HEK293 (cell line): ENCODE measurements around the gene PRRC2B.

Experiments used
- CTCF ChIA-PET: fragments of 350-600 bp; formaldehyde crosslinking; extraction: SDS; loops from one replicate; lab custom pipeline; 2021; ENCODE audit warnings: antibody characterized with exemption; lab: Yijun Ruan, JAX
- POLR2A ChIA-PET: fragments of 300-600 bp; formaldehyde crosslinking; extraction: SDS; loops from one replicate; lab custom pipeline; 2020; ENCODE audit warnings: antibody characterized with exemption, inconsistent platforms; lab: Yijun Ruan, JAX
- H3K27ac ChIP-seq: fragments of 200-500 bp; sonication (Bioruptor generic); 2 replicates; pipeline ENCODE4 v1.5.1; 2014; ENCODE audit warnings: low read depth, low read length, control low read depth, inconsistent platforms; ENCODE audit errors: extremely low read depth
- H3K36me3 ChIP-seq, 2 experiments: fragments of 200-500 bp in 1 of 2; sonication (Bioruptor generic) in 1 of 2; 1 replicate in 1 of 2; 2 replicates in 1 of 2; pipeline ENCODE4 v1.5.1; 2014 to 2017; ENCODE audit warnings: inconsistent platforms in 2 of 2, low read length in 2 of 2; ENCODE audit not compliant: control insufficient read depth in 2 of 2, insufficient read depth in 1 of 2
- H3K4me1 ChIP-seq: fragments of 200-500 bp; sonication (Bioruptor generic); 2 replicates; pipeline ENCODE4 v1.5.1; 2014; ENCODE audit warnings: mild to moderate bottlenecking, low read length, inconsistent platforms; ENCODE audit not compliant: control insufficient read depth, insufficient read depth
- H3K4me3 ChIP-seq: 2 replicates; pipeline ENCODE4 v1.5.1; 2011; ENCODE audit warnings: low read depth, mild to moderate bottlenecking, control low read depth, low read length, moderate library complexity
- H3K9me3 ChIP-seq: fragments of 200-500 bp; sonication (Bioruptor generic); 2 replicates; pipeline ENCODE4 v1.5.1; 2014; ENCODE audit warnings: low read depth, low read length, inconsistent platforms; ENCODE audit not compliant: control insufficient read depth, insufficient read depth
- ATF2 ChIP-seq: fragments of 450-650 bp; formaldehyde crosslinking; IDR thresholded peaks from 2 replicates; pipeline ENCODE4 v1.5.1; 2016; ENCODE audit warnings: missing biosample characterization, missing genetic modification characterization, low read depth
- GLI4 ChIP-seq: fragments of 450-650 bp; formaldehyde crosslinking; IDR thresholded peaks from 2 replicates; pipeline ENCODE4 v1.5.1; 2016; ENCODE audit warnings: missing biosample characterization, missing genetic modification characterization
- GLIS1 ChIP-seq: fragments of 450-650 bp; formaldehyde crosslinking; IDR thresholded peaks from 2 replicates; pipeline ENCODE4 v1.5.1; 2016; ENCODE audit warnings: missing biosample characterization, missing genetic modification characterization
- MYNN ChIP-seq: fragments of 450-650 bp; formaldehyde crosslinking; IDR thresholded peaks from 2 replicates; pipeline ENCODE4 v1.5.1; 2016; ENCODE audit warnings: missing biosample characterization, missing genetic modification characterization, borderline replicate concordance
- MZF1 ChIP-seq: fragments of 450-650 bp; formaldehyde crosslinking; IDR thresholded peaks from 2 replicates; pipeline ENCODE4 v1.5.1; 2017; ENCODE audit warnings: missing biosample characterization, missing genetic modification characterization, borderline replicate concordance
- SALL2 ChIP-seq: fragments of 450-650 bp; formaldehyde crosslinking; IDR thresholded peaks from 2 replicates; pipeline ENCODE4 v1.5.0; 2017; ENCODE audit warnings: missing biosample characterization, mild to moderate bottlenecking, missing genetic modification characterization, borderline replicate concordance
- SCRT2 ChIP-seq: fragments of 450-650 bp; formaldehyde crosslinking; IDR thresholded peaks from 2 replicates; pipeline ENCODE4 v1.5.1; 2016; ENCODE audit warnings: missing biosample characterization, missing genetic modification characterization
- SP7 ChIP-seq: fragments of 450-650 bp; formaldehyde crosslinking; IDR thresholded peaks from 2 replicates; pipeline ENCODE4 v1.5.1; 2016; ENCODE audit warnings: missing biosample characterization, missing genetic modification characterization
- ZBTB21 ChIP-seq: fragments of 450-650 bp; formaldehyde crosslinking; IDR thresholded peaks from 2 replicates; pipeline ENCODE4 v1.5.1; 2017; ENCODE audit warnings: missing biosample characterization, missing genetic modification characterization
- ZBTB44 ChIP-seq: fragments of 450-650 bp; IDR thresholded peaks from 2 replicates; pipeline ENCODE4 v1.5.1; 2018; ENCODE audit warnings: missing biosample characterization, mild to moderate bottlenecking, missing genetic modification characterization
- ZFP37 ChIP-seq: fragments of 450-650 bp; formaldehyde crosslinking; IDR thresholded peaks from 2 replicates; pipeline ENCODE4 v1.5.1; 2016; ENCODE audit warnings: missing biosample characterization, missing genetic modification characterization
- ZIC2 ChIP-seq: fragments of 450-650 bp; formaldehyde crosslinking; IDR thresholded peaks from 2 replicates; pipeline ENCODE4 v1.5.1; 2016; ENCODE audit warnings: missing biosample characterization, missing genetic modification characterization
- ZNF114 ChIP-seq: fragments of 450-650 bp; formaldehyde crosslinking; IDR thresholded peaks from 2 replicates; pipeline ENCODE4 v1.5.0; 2017; ENCODE audit warnings: missing biosample characterization, missing genetic modification characterization
- ZNF2 ChIP-seq: fragments of 450-650 bp; formaldehyde crosslinking; IDR thresholded peaks from 2 replicates; pipeline ENCODE4 v1.5.1; 2016; ENCODE audit warnings: missing biosample characterization, missing genetic modification characterization
- ZNF211 ChIP-seq: fragments of 450-650 bp; formaldehyde crosslinking; IDR thresholded peaks from 2 replicates; pipeline ENCODE4 v1.5.1; 2016; ENCODE audit warnings: low read depth, missing biosample characterization, missing genetic modification characterization
- ZNF23 ChIP-seq: fragments of 450-650 bp; formaldehyde crosslinking; IDR thresholded peaks from 2 replicates; pipeline ENCODE4 v1.5.1; 2016; ENCODE audit warnings: missing biosample characterization, missing genetic modification characterization, borderline replicate concordance
- ZNF354C ChIP-seq: fragments of 450-650 bp; formaldehyde crosslinking; IDR thresholded peaks from 2 replicates; pipeline ENCODE4 v1.5.1; 2016; ENCODE audit warnings: missing biosample characterization, missing genetic modification characterization, low read depth, borderline replicate concordance
- ZNF394 ChIP-seq: fragments of 450-650 bp; formaldehyde crosslinking; IDR thresholded peaks from 2 replicates; pipeline ENCODE4 v1.5.1; 2016; ENCODE audit warnings: missing biosample characterization, missing genetic modification characterization, mild to moderate bottlenecking, moderate library complexity, borderline replicate concordance
- ZNF423 ChIP-seq: fragments of 450-650 bp; formaldehyde crosslinking; IDR thresholded peaks from 2 replicates; pipeline ENCODE4 v1.5.1; 2016; ENCODE audit warnings: missing biosample characterization, missing genetic modification characterization
- ZNF501 ChIP-seq: fragments of 450-650 bp; formaldehyde crosslinking; IDR thresholded peaks from 2 replicates; pipeline ENCODE4 v1.5.1; 2016; ENCODE audit warnings: missing biosample characterization, missing genetic modification characterization
- ZNF530 ChIP-seq: fragments of 450-650 bp; formaldehyde crosslinking; IDR thresholded peaks from 2 replicates; pipeline ENCODE4 v1.5.1; 2016; ENCODE audit warnings: low read depth, missing biosample characterization, missing genetic modification characterization
- ZNF561 ChIP-seq: fragments of 450-650 bp; IDR thresholded peaks from 2 replicates; pipeline ENCODE4 v1.5.1; 2018; ENCODE audit warnings: missing biosample characterization, missing genetic modification characterization, borderline replicate concordance
- ZNF580 ChIP-seq: fragments of 450-650 bp; formaldehyde crosslinking; IDR thresholded peaks from 2 replicates; pipeline ENCODE4 v1.5.1; 2016; ENCODE audit warnings: missing biosample characterization, missing genetic modification characterization
- ZNF621 ChIP-seq: fragments of 450-650 bp; formaldehyde crosslinking; IDR thresholded peaks from 2 replicates; pipeline ENCODE4 v1.5.1; 2017; ENCODE audit warnings: missing biosample characterization, missing genetic modification characterization
- ZNF639 ChIP-seq: fragments of 450-650 bp; formaldehyde crosslinking; IDR thresholded peaks from 2 replicates; pipeline ENCODE4 v1.5.1; 2016; ENCODE audit warnings: missing biosample characterization, missing genetic modification characterization
- ZNF677 ChIP-seq: fragments of 450-650 bp; IDR thresholded peaks from 2 replicates; pipeline ENCODE4 v1.5.0; 2018; ENCODE audit warnings: missing biosample characterization, mild to moderate bottlenecking, missing genetic modification characterization, moderate library complexity

Gene PRRC2B

GRCh38 chr9:131432597-131433301 is 38.9 kb downstream of the PRRC2B start:
- Histone ChIP-seq H3K9me3 (no peaks in the 10 kb centered on the region), H3K4me1 (no peaks in the 10 kb centered on the region), H3K36me3 (peaks cover 16 to 74% of the 10 kb centered on the region in 2 experiments), H3K4me3 (no peak overlapping the region), H3K27ac (peak overlapping the region; percentile 48)
- ChIA-PET CTCF (interaction anchor here (0.5 to 2.5 kb wide), 8 partner anchors 9 to 1297 kb away, joined by 3 to 9 read pairs (median 4); no protein-coding TSS in a partner anchor), POLR2A (interaction anchor here (0.7 to 2.1 kb wide), 3 partner anchors 10 to 59 kb away, joined by 3 to 5 read pairs (median 4); no protein-coding TSS in a partner anchor)
- no peak for TF ChIP-seq ZNF501 (tag by site-specific recombination)
- no peak for TF ChIP-seq ZNF211 (tag by site-specific recombination)
- no peak for TF ChIP-seq ZNF423
- no peak for TF ChIP-seq GLI4 (tag by site-specific recombination)
- no peak for TF ChIP-seq SALL2 (tag by site-specific recombination)
- TF ChIP-seq ZFP37 (tag by site-specific recombination), result no peak
- no peak for TF ChIP-seq ZBTB44 (tag by site-specific recombination)
- TF ChIP-seq ZNF561 (tag by site-specific recombination), result no peak
- no peak for TF ChIP-seq ZBTB21 (tag by site-specific recombination)
- no peak for TF ChIP-seq SP7
- TF ChIP-seq ZNF677 (tag by site-specific recombination), result no peak
- no peak for TF ChIP-seq ATF2 (tag by site-specific recombination)
- TF ChIP-seq ZNF530, result no peak
- no peak for TF ChIP-seq ZNF354C

- Histone ChIP-seq H3K4me3 (no peak overlapping the region), H3K27ac (no peak overlapping the region), H3K9me3 (no peaks in the 10 kb centered on the region), H3K36me3 (peaks cover 16 to 80% of the 10 kb centered on the region in 2 experiments), H3K4me1 (no peaks in the 10 kb centered on the region)
- CTCF ChIA-PET, result interaction anchor here (0.5 to 1.4 kb wide), 7 partner anchors 10 to 84 kb away, joined by 3 to 6 read pairs (median 3); no protein-coding TSS in a partner anchor
- peak; percentile 97 for TF ChIP-seq ZIC2 (tag by site-specific recombination)
- no peak for TF ChIP-seq ZNF580 (tag by site-specific recombination)
- peak; percentile 93 for TF ChIP-seq GLIS1 (tag by site-specific recombination)
- POLR2A ChIA-PET, result interaction anchor here (1.2 to 2.1 kb wide), 4 partner anchors 10 to 84 kb away, joined by 3 to 5 read pairs (median 4); no protein-coding TSS in a partner anchor
These were observed 39.5 kb downstream of the PRRC2B start for GRCh38 chr9:131433302-131433854.

- H3K9me3 ChIP-seq, result no peaks in the 10 kb centered on the region
- H3K4me3 ChIP-seq, result no peak overlapping the region
- CTCF ChIA-PET, result interaction anchor here (1.0 kb wide), 1 partner anchor 27 kb away, joined by 3 read pairs; no protein-coding TSS in a partner anchor
- POLR2A ChIA-PET, result interaction anchor here (1.2 kb wide), 1 partner anchor 85 kb away, joined by 3 read pairs; no protein-coding TSS in a partner anchor
- H3K36me3 ChIP-seq, result peaks cover 17 to 90% of the 10 kb centered on the region in 2 experiments
- H3K4me1 ChIP-seq, result no peaks in the 10 kb centered on the region
- no peak overlapping the region for H3K27ac ChIP-seq
- TF ChIP-seq ZNF530 (no peak), ZNF2 (no peak), ZNF639 (tag by site-specific recombination) (no peak), MZF1 (tag by site-specific recombination) (no peak), MYNN (tag by site-specific recombination) (no peak), SCRT2 (tag by site-specific recombination) (peak; percentile 64), ZNF114 (tag by site-specific recombination) (no peak), ZNF621 (tag by site-specific recombination) (no peak), ZNF23 (tag by site-specific recombination) (no peak), ZNF394 (tag by site-specific recombination) (no peak)
These were observed 40.8 kb downstream of the PRRC2B start for GRCh38 chr9:131434673-131435072.
